HepG2 (cell line): Measurements from ENCODE around the gene CNGA1. TPM values are rescaled to one million over a fixed set of nuclear protein-coding genes. Genes with fewer than 3 reads are reported as not detected.

ENCODE experiments used
- ATAC-seq: fragments of 200-7000 bp; cut with Tn5 transposase; 3 replicates; pipeline ENCODE4 v1.9.1; 2020; ENCODE audit warnings: mild to moderate bottlenecking, moderate library complexity
- BruUV-seq: library from RNA; stranded (reverse); fragments of 400-500 nt; replicated peaks from 2 replicates; lab custom pipeline; 2021; lab: Mats Ljungman, UMichigan
- CTCF ChIA-PET: fragments of 300-600 bp; formaldehyde crosslinking; extraction: SDS; loops from one replicate; lab custom pipeline; 2021; ENCODE audit warnings: low total read pairs, inconsistent platforms, low intra/inter-chr PET ratio; lab: Yijun Ruan, JAX
- POLR2A ChIA-PET: fragments of 350-600 bp; sonication (Branson Sonifier 250); formaldehyde crosslinking; loops from one replicate; lab custom pipeline; 2020; ENCODE audit warnings: antibody characterized with exemption, inconsistent platforms; lab: Yijun Ruan, JAX
- DNase-seq: peaks from one replicate; pipeline ENCODE4 v3.0.0-alpha.2; 2015; ENCODE audit warnings: low spot score
- FAIRE-seq: peaks from 3 replicates; lab custom pipeline; 2011; peaks lifted over from hg19 to GRCh38; lab: Jason Lieb, UNC
- H2AFZ ChIP-seq: one replicate; pipeline ENCODE4 v1.6.1; 2011; ENCODE audit warnings: low read length, inconsistent platforms
- H3K27ac ChIP-seq: fragments of 300-600 bp; 3 replicates; pipeline ENCODE4 v1.8.0; 2011; ENCODE audit warnings: mixed run types, mild to moderate bottlenecking, mixed read lengths, low read length, inconsistent platforms; ENCODE audit not compliant: insufficient read depth; ENCODE audit errors: extremely low read length
- H3K27me3 ChIP-seq, 2 experiments: fragments of 200-600 bp in 1 of 2; 2 replicates in 1 of 2; 3 replicates in 1 of 2; pipeline versions ENCODE4 v1.6.0 to v1.8.0; 2011; ENCODE audit warnings: low read length in 2 of 2, mild to moderate bottlenecking in 2 of 2, moderate library complexity in 2 of 2, inconsistent platforms in 1 of 2; ENCODE audit not compliant: insufficient read depth in 2 of 2, control insufficient read depth in 1 of 2
- H3K36me3 ChIP-seq, 2 experiments: fragments of 200-600 bp in 1 of 2; replicated peaks in 1 of 2; 2 replicates in 1 of 2; 3 replicates in 1 of 2; pipeline versions ENCODE4 v1.5.1 to v1.8.0; 2011; ENCODE audit warnings: low read length in 2 of 2, inconsistent platforms in 1 of 2; ENCODE audit not compliant: insufficient read depth in 2 of 2, control insufficient read depth in 1 of 2
- H3K4me1 ChIP-seq: 2 replicates; pipeline ENCODE4 v1.5.1; 2012; ENCODE audit warnings: low read length, inconsistent platforms; ENCODE audit not compliant: insufficient read depth
- H3K4me2 ChIP-seq: 2 replicates; pipeline ENCODE4 v1.6.0; 2011; ENCODE audit warnings: low read depth, low read length, inconsistent platforms
- H3K4me3 ChIP-seq, 3 experiments: fragments of 200-600 bp in 1 of 3; sonication (generic), shearing (Covaris generic) in 1 of 3; replicated peaks in 1 of 3; 2 replicates each; pipeline ENCODE4 v1.5.1; 2011 to 2016; ENCODE audit warnings: low read length in 3 of 3, inconsistent platforms in 2 of 3, low read depth in 2 of 3, mild to moderate bottlenecking in 2 of 3, control low read depth in 1 of 3, mixed read lengths in 1 of 3; ENCODE audit not compliant: insufficient read depth in 1 of 3
- H3K79me2 ChIP-seq: one replicate; pipeline ENCODE4 v1.6.1; 2011; ENCODE audit warnings: low read length, inconsistent platforms; ENCODE audit not compliant: insufficient read depth
- H3K9ac ChIP-seq: 2 replicates; pipeline ENCODE4 v1.6.0; 2011; ENCODE audit warnings: mild to moderate bottlenecking, low read depth, low read length, inconsistent platforms; ENCODE audit not compliant: insufficient read depth
- H3K9me3 ChIP-seq: 2 replicates; pipeline ENCODE4 v1.5.1; 2012; ENCODE audit warnings: mild to moderate bottlenecking, low read length
- H4K20me1 ChIP-seq: 2 replicates; pipeline ENCODE4 v1.6.0; 2011; ENCODE audit warnings: inconsistent platforms, mild to moderate bottlenecking, low read length, moderate library complexity; ENCODE audit not compliant: insufficient read depth
- ATF7 ChIP-seq, 2 experiments: fragments of 450-650 bp in 1 of 2; sonication (generic) in 1 of 2; formaldehyde crosslinking in 1 of 2; IDR thresholded peaks; 2 replicates each; pipeline versions ENCODE4 v1.4.0 to v1.6.1; 2016 to 2020; ENCODE audit warnings: antibody characterized with exemption in 1 of 2, mild to moderate bottlenecking in 1 of 2, missing genetic modification reagents in 1 of 2
- in situ Hi-C: cut with HindIII; loops from 2 replicates; pipeline ENCODE4 v1.10.0; 2017; ENCODE audit warnings: low pct_unique_long_range_greater_than_20kb; ENCODE audit not compliant: extremely low pct_ligation_motif_present
- intact Hi-C: fragments of 100-400 bp; cut with micrococcal nuclease; formaldehyde crosslinking; loops from one replicate; pipeline ENCODE4 v1.10.0; 2022; ENCODE audit not compliant: unreplicated experiment
- polyA plus RNA-seq, 8 experiments: library from polyadenylated mRNA; depleted of rRNA in 3 of 8; stranded (reverse) in 7 of 8; unstranded in 1 of 8; fragments of >200 nt; fragmentation: Illumina TruSeq in 4 of 8; extraction: Trizol in 4 of 8; gene quantifications; 2 replicates each; pipeline versions ENCODE4 v1.2.1 to v1.2.3, GENCODE V29; 2011 to 2016; ENCODE audit warnings: low read depth in 4 of 8, missing spikeins in 1 of 8, mixed read lengths in 1 of 8; ENCODE audit not compliant: insufficient read depth in 1 of 8
- total RNA-seq, 5 experiments: library from RNA; depleted of rRNA; stranded (reverse); fragments of >200 nt; fragmentation: Illumina TruSeq; extraction: Trizol; gene quantifications; 2 replicates each; pipeline ENCODE4 v1.2.3, GENCODE V29; 2016; ENCODE audit warnings: low read depth in 1 of 5
- TF ChIP-seq, protein P1 (sequence below): sonication (generic); formaldehyde crosslinking; IDR thresholded peaks from 2 replicates; pipeline ENCODE4 v1.4.0; 2020; ENCODE audit warnings: missing genetic modification reagents
- TF ChIP-seq, protein P2 (sequence below): sonication (generic); formaldehyde crosslinking; IDR thresholded peaks from 2 replicates; pipeline ENCODE4 v1.9.0; 2021; ENCODE audit warnings: missing genetic modification reagents, mild to moderate bottlenecking, borderline replicate concordance

CNGA1 gene
- total and polyA plus RNA-seq, 2 of the 13 experiments (the other 11 are each of a cell fraction or from before 2014, with no cell fraction given), result 0.22 to 0.40 TPM

DNA sequence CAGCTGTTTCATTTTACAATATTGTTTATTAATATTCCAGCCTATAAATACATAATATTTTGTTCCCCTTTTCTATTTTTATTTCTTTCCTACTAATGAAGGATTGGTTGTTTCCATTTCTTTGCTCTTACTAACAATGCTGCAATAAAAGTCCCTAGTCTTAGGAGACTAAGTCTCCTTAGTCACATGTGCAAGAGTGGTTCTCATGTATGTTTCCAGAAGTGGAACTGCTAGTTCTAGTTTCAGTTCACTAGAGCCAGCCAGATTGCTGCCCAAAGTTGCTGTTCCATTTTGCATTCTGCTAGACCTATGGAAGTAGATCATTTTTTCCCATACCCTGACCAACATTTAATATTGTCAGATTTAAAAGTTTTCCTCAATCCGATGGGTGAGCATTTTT is 44.3 kb downstream of the CNGA1 start (continued):
- TF ChIP-seq, protein P1, sequence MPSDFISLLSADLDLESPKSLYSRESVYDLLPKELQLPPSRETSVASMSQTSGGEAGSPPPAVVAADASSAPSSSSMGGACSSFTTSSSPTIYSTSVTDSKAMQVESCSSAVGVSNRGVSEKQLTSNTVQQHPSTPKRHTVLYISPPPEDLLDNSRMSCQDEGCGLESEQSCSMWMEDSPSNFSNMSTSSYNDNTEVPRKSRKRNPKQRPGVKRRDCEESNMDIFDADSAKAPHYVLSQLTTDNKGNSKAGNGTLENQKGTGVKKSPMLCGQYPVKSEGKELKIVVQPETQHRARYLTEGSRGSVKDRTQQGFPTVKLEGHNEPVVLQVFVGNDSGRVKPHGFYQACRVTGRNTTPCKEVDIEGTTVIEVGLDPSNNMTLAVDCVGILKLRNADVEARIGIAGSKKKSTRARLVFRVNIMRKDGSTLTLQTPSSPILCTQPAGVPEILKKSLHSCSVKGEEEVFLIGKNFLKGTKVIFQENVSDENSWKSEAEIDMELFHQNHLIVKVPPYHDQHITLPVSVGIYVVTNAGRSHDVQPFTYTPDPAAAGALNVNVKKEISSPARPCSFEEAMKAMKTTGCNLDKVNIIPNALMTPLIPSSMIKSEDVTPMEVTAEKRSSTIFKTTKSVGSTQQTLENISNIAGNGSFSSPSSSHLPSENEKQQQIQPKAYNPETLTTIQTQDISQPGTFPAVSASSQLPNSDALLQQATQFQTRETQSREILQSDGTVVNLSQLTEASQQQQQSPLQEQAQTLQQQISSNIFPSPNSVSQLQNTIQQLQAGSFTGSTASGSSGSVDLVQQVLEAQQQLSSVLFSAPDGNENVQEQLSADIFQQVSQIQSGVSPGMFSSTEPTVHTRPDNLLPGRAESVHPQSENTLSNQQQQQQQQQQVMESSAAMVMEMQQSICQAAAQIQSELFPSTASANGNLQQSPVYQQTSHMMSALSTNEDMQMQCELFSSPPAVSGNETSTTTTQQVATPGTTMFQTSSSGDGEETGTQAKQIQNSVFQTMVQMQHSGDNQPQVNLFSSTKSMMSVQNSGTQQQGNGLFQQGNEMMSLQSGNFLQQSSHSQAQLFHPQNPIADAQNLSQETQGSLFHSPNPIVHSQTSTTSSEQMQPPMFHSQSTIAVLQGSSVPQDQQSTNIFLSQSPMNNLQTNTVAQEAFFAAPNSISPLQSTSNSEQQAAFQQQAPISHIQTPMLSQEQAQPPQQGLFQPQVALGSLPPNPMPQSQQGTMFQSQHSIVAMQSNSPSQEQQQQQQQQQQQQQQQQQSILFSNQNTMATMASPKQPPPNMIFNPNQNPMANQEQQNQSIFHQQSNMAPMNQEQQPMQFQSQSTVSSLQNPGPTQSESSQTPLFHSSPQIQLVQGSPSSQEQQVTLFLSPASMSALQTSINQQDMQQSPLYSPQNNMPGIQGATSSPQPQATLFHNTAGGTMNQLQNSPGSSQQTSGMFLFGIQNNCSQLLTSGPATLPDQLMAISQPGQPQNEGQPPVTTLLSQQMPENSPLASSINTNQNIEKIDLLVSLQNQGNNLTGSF (CRISPR knock-in tag), result no peak
- TF ChIP-seq, all 625 proteins: peak for 0

DNA sequence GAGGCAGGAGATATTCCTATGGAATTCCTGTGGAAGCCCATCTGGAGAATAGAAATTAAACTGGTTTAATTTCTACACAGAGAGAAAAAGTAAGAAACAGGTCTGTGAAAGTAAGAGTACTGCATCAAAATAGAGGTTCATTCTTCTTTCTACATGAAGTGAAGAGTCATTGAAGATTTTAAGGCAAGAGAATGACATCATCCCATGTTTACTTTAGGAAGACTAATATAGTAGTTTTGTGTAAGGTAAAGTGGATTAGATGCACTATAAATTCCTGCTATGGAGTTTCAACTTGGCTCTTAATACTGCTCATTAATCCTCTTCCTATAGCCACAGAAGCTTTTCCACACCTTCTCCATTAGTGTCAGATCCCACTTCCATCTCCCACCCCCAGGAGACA is 47.6 kb downstream of the CNGA1 start:
- H3K9me3 ChIP-seq, result no peaks in the 10 kb centered on the region
- TF ChIP-seq, protein P2, sequence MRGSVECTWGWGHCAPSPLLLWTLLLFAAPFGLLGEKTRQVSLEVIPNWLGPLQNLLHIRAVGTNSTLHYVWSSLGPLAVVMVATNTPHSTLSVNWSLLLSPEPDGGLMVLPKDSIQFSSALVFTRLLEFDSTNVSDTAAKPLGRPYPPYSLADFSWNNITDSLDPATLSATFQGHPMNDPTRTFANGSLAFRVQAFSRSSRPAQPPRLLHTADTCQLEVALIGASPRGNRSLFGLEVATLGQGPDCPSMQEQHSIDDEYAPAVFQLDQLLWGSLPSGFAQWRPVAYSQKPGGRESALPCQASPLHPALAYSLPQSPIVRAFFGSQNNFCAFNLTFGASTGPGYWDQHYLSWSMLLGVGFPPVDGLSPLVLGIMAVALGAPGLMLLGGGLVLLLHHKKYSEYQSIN (CRISPR knock-in tag), result no peak
- TF ChIP-seq ATF7 (IDR thresholded peaks at IDR 0.05) (peak; percentile 69), ATF7 (CRISPR knock-in tag; IDR thresholded peaks at IDR 0.05) (no peak)

More for the DNA sequence above, 47.6 kb downstream of the CNGA1 start:
- H3K9ac ChIP-seq, result no peak overlapping the region
- FAIRE-seq (no peak), ATAC-seq (no peak), DNase-seq (no peak)
- H2AFZ ChIP-seq, result no peak overlapping the region
- intact Hi-C loops (no loop called here), in situ Hi-C loops (no loop called here)
- CTCF ChIA-PET, result no interaction called here
- no peak overlapping the region for H3K27ac ChIP-seq
- no peaks in the 10 kb centered on the region for H4K20me1 ChIP-seq
- POLR2A ChIA-PET, result no interaction called here
- no TSS peak for BruUV-seq
- H3K27me3 ChIP-seq, result no peaks in the 10 kb centered on the region
- no peaks in the 10 kb centered on the region for H3K4me1 ChIP-seq
- H3K36me3 ChIP-seq, result no peaks in the 10 kb centered on the region
- no peaks in the 10 kb centered on the region for H3K79me2 ChIP-seq
- no peak overlapping the region for H3K4me3 ChIP-seq
- no peak overlapping the region for H3K4me2 ChIP-seq
